Smooth muscle cell (in vitro differentiated cells): ENCODE measurements around the gene MARCHF3. TPM values are rescaled to one million over a fixed set of nuclear protein-coding genes. Genes with fewer than 3 reads are reported as not detected.
"Not testable (repeated sequence)": the region's sequence is repeated elsewhere in the genome, so short reads cannot be mapped to it uniquely, and the experiment has no call there.

Experiments
- DNase-seq: peaks from one replicate; lab custom pipeline; 2025; ENCODE audit not compliant: unreplicated experiment; lab: John Stamatoyannopoulos, UW
- H2AFZ ChIP-seq: fragments of 200-600 bp; sonication (generic); 2 replicates; pipeline ENCODE4 v1.6.0; 2016; ENCODE audit warnings: antibody characterized with exemption, low read depth, mild to moderate bottlenecking
- H3F3A ChIP-seq: fragments of 200-600 bp; sonication (generic); 2 replicates; pipeline ENCODE4 v1.6.0; 2017; ENCODE audit warnings: antibody characterized with exemption, low read depth
- H3K27ac ChIP-seq: fragments of 200-600 bp; sonication (generic); 2 replicates; pipeline ENCODE4 v1.5.1; 2016; ENCODE audit warnings: low read depth, mild to moderate bottlenecking
- H3K27me3 ChIP-seq: fragments of 200-600 bp; sonication (generic); 2 replicates; pipeline ENCODE4 v1.6.1; 2016; ENCODE audit warnings: low read depth, mild to moderate bottlenecking
- H3K36me3 ChIP-seq: fragments of 200-600 bp; sonication (generic); 2 replicates; pipeline ENCODE4 v1.5.1; 2016; ENCODE audit warnings: low read depth
- H3K4me1 ChIP-seq: fragments of 200-600 bp; sonication (generic); 2 replicates; pipeline ENCODE4 v1.5.1; 2016; ENCODE audit warnings: low read depth
- H3K4me2 ChIP-seq: fragments of 200-600 bp; sonication (generic); 2 replicates; pipeline ENCODE4 v1.6.0; 2016; ENCODE audit warnings: mild to moderate bottlenecking
- H3K4me3 ChIP-seq: fragments of 200-600 bp; sonication (generic); 2 replicates; pipeline ENCODE4 v1.5.1; 2016; ENCODE audit warnings: mild to moderate bottlenecking
- H3K79me2 ChIP-seq: fragments of 200-600 bp; sonication (generic); 2 replicates; pipeline ENCODE4 v1.6.0; 2016; ENCODE audit warnings: low read depth, mild to moderate bottlenecking
- H3K9ac ChIP-seq: fragments of 200-600 bp; sonication (generic); 2 replicates; pipeline ENCODE4 v1.6.0; 2016; ENCODE audit warnings: low read depth
- H3K9me3 ChIP-seq: fragments of 200-600 bp; sonication (generic); replicated peaks from 2 replicates; pipeline ENCODE4 v1.5.1; 2016; ENCODE audit warnings: low read depth
- H4K20me1 ChIP-seq: fragments of 200-600 bp; sonication (generic); 2 replicates; pipeline ENCODE4 v1.6.0; 2016; ENCODE audit warnings: low read depth
- WGBS: methylation state at CpG from one replicate; pipeline ENCODE4 v1.1.7; 2016; ENCODE audit warnings: low lambda C conversion rate; 5-methylcytosine and 5-hydroxymethylcytosine counted together
- polyA plus RNA-seq: library from polyadenylated mRNA; unstranded; fragments of >200 nt; fragmentation: Nextera tagmentation; extraction: Ambion mirVana; gene quantifications from 2 replicates; pipeline ENCODE4 v1.2.1, GENCODE V29; 2016
- total RNA-seq: library from RNA; depleted of rRNA; stranded (reverse); fragments of >200 nt; gene quantifications from 2 replicates; pipeline ENCODE4 v1.2.3, GENCODE V29; 2014
- TF ChIP-seq, protein P1 (sequence below): fragments of 200-600 bp; sonication (generic); IDR thresholded peaks from 2 replicates; pipeline ENCODE4 v1.5.1; 2017; ENCODE audit warnings: borderline replicate concordance, mild to moderate bottlenecking, antibody characterized with exemption; ENCODE audit not compliant: insufficient read depth, poor library complexity, severe bottlenecking

Gene MARCHF3
- total and polyA plus RNA-seq, 2 experiments from 2014 or later: 17.8 to 30.8 TPM

DNA sequence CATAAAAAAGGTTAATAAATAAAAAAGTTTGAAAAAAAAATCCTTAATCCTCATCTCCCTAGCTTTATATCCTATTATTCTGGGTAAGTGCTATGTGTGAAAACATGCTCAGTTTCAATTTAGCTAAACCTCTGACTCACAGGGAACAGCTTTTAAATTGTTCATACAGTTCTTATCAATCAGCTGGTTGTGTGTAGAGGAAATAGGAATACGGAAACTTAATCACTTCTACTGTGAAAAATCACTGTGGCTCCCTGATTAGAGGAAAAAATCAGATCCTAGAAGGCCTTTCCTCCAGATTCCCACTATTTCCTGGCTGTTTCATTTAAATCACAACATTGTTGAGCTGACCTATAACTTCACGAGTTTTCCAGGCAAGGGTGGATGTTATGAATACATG is 120.5 kb downstream of the MARCHF3 start:
- no peak overlapping the region for H3K27ac ChIP-seq
- H3K9me3 ChIP-seq: no peaks in the 10 kb centered on the region
- H4K20me1 ChIP-seq: no peaks in the 10 kb centered on the region
- 79% methylated on average over 2 of the region's 2 CpGs for WGBS
- H2AFZ ChIP-seq: no peak overlapping the region
- no peaks in the 10 kb centered on the region for H3K36me3 ChIP-seq
- no peak overlapping the region for H3K4me2 ChIP-seq
- H3F3A ChIP-seq: no peaks in the 10 kb centered on the region
- no peaks in the 10 kb centered on the region for H3K4me1 ChIP-seq
- no peaks in the 10 kb centered on the region for H3K27me3 ChIP-seq
- H3K4me3 ChIP-seq: no peak overlapping the region
- no peak overlapping the region for H3K9ac ChIP-seq
- DNase-seq: no peak
- TF ChIP-seq, protein P1, sequence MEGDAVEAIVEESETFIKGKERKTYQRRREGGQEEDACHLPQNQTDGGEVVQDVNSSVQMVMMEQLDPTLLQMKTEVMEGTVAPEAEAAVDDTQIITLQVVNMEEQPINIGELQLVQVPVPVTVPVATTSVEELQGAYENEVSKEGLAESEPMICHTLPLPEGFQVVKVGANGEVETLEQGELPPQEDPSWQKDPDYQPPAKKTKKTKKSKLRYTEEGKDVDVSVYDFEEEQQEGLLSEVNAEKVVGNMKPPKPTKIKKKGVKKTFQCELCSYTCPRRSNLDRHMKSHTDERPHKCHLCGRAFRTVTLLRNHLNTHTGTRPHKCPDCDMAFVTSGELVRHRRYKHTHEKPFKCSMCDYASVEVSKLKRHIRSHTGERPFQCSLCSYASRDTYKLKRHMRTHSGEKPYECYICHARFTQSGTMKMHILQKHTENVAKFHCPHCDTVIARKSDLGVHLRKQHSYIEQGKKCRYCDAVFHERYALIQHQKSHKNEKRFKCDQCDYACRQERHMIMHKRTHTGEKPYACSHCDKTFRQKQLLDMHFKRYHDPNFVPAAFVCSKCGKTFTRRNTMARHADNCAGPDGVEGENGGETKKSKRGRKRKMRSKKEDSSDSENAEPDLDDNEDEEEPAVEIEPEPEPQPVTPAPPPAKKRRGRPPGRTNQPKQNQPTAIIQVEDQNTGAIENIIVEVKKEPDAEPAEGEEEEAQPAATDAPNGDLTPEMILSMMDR: no peak
- H3K79me2 ChIP-seq: no peaks in the 10 kb centered on the region

DNA sequence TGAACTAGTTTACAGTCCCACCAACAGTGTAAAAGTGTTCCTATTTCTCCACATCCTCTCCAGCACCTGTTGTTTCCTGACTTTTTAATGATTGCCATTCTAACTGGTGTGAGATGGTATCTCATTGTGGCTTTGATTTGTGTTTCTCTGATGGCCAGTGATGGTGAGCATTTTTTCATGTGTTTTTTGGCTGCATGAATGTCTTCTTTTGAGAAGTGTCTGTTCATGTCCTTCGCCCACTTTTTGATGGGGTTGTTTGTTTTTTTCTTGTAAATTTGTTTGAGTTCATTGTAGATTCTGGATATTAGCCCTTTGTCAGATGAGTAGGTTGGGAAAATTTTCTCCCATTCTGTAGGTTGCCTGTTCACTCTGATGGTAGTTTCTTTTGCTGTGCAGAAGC is 126.0 kb downstream of the MARCHF3 start:
- not testable (repeated sequence) for H3K9ac ChIP-seq, H3K4me1 ChIP-seq, H2AFZ ChIP-seq, H3K27me3 ChIP-seq, H3K4me3 ChIP-seq, H3K36me3 ChIP-seq, H3K79me2 ChIP-seq, H3K9me3 ChIP-seq, H3K27ac ChIP-seq, H4K20me1 ChIP-seq, H3K4me2 ChIP-seq, H3F3A ChIP-seq, DNase-seq
- 100% methylated on average over 1 of the region's 1 CpG for WGBS

DNA sequence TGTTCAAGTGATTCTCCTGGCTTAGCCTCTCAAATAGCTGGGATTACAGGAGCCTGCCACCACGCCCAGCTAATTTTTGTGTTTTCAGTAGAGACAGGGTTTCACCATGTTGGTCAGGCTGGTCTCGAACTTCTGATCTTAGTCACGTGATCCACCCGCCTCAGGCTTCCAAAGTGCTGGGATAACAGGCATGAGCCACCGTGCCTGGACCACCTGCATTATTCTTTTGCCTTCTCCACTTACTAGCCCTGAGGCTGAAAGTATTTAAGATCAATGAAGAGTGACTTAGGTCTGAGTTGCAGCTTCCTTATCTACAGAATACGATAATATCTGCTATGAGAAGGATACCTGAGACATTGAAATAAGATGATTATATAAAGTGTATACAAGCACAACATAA is 129.6 kb downstream of the MARCHF3 start:
- H3K4me2 ChIP-seq: no peak overlapping the region
- TF ChIP-seq, protein P1: no peak
- 91% methylated on average over 6 of the region's 6 CpGs for WGBS

DNA sequence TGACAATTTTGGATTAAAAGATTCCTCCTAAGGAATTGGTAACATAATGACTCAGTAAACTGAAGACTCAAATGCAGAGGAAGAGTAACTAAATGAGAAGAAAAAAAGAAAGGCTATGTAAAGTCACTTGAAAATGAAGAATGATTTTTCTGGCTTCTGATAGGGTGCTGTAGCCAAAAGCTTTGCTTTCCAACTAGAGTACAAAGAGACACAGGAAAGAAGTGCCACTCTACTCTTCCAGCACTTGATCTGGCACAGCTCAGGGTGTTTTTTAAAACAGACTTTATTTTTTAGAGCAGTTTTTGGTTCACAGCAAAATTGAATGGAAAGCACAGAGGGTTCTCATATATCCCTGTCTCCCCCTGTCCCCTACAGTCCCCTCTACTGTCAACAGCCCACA is 130.9 kb downstream of the MARCHF3 start:
- Histone ChIP-seq H3K9ac (no peak overlapping the region), H2AFZ (no peak overlapping the region), H3K27ac (no peak overlapping the region), H3K4me3 (no peak overlapping the region), H3K79me2 (no peaks in the 10 kb centered on the region), H3K27me3 (no peaks in the 10 kb centered on the region), H3K4me1 (no peaks in the 10 kb centered on the region), H3K36me3 (no peaks in the 10 kb centered on the region), H3K9me3 (no peaks in the 10 kb centered on the region), H3F3A (no peaks in the 10 kb centered on the region), H4K20me1 (no peaks in the 10 kb centered on the region), H3K4me2 (no peak overlapping the region)
- no peak for DNase-seq
- TF ChIP-seq, protein P1: no peak

More for the DNA sequence above, 129.6 kb downstream of the MARCHF3 start:
- Histone ChIP-seq H3K4me1 (no peaks in the 10 kb centered on the region), H3F3A (no peaks in the 10 kb centered on the region), H3K9me3 (no peaks in the 10 kb centered on the region), H3K27ac (no peak overlapping the region), H3K79me2 (no peaks in the 10 kb centered on the region), H4K20me1 (no peaks in the 10 kb centered on the region), H3K4me3 (no peak overlapping the region), H2AFZ (no peak overlapping the region), H3K27me3 (no peaks in the 10 kb centered on the region), H3K9ac (no peak overlapping the region), H3K36me3 (no peaks in the 10 kb centered on the region)
- DNase-seq: no peak
